ENCODE measurements around the gene ABCF1. TPM values are rescaled to one million over a fixed set of nuclear protein-coding genes. Genes with fewer than 3 reads are reported as not detected.

Gene ABCF1
- total and polyA plus RNA-seq, 2 of the 8 experiments (the other 6 are each of a cell fraction or from before 2014, with no cell fraction given) = 48.8 to 123 TPM

DNA sequence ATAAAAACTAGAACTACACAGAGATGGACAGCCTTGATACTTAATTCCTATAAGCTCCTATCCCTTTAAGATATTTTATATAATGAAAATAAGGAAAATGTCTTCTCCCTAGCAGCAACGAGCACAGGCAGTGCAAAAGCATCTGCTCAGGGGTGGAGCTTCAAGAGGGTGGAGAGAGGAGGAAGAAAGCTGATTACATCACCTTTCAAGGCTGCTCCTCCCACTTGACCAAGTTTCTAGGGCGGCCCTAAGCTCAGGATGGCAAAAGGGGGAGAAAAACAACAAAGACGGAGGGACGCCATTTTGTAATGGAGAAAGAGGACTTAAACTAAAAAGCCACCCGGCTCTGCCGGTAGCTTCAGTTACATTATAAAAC lies 43.6 kb downstream of the ABCF1 start:
- Histone ChIP-seq H4K5ac (ENCODE audit: insufficient read length, low read depth, low read length) (no peak overlapping the region), H4K8ac (ENCODE audit: extremely low read depth, insufficient read depth, low read length) (no peak overlapping the region), H3K56ac (replicated peaks; ENCODE audit: insufficient read length, low read depth, low read length) (no peak overlapping the region), H3K23ac (ENCODE audit: insufficient read length) (no peak overlapping the region), H3K4ac (replicated peaks; ENCODE audit: insufficient read length, low read depth, low read length) (no peak overlapping the region), H2BK120ac (replicated peaks; ENCODE audit: low read depth, low read length) (no peak overlapping the region), H2AFZ (ENCODE audit: low read length) (no peak overlapping the region), H4K91ac (replicated peaks; ENCODE audit: insufficient read length, low read length) (no peak overlapping the region), H3K4me2 (ENCODE audit: insufficient read depth in 1 of 2, low read depth in 2 of 2, low read length in 2 of 2) (peak overlapping the region; percentile 96 to 98), H2BK5ac (ENCODE audit: low read depth, low read length) (peak overlapping the region; percentile 53; the same call in 1 of the 2 replicates), H3K9me3 (ENCODE audit: insufficient read depth in 2 of 2, low read depth in 1 of 2, low read length in 1 of 2) (no peaks in the 10 kb centered on the region), H3K18ac (ENCODE audit: extremely low read depth, low read length) (no peak overlapping the region), H3K14ac (ENCODE audit: insufficient read length) (no peak overlapping the region), H2BK15ac (ENCODE audit: low read length) (no peak overlapping the region), H2AK5ac (ENCODE audit: low read depth, low read length) (0 out of 2 replicates have a peak overlapping the region, but pooled peaks have one; percentile 34), H3K4me1 (replicated peaks in 1 of 4; ENCODE audit: control insufficient read depth in 3 of 4, insufficient read depth in 4 of 4, low read length in 3 of 4) (peaks cover 0 to 6% (median 4%) of the 10 kb centered on the region in 4 experiments; a peak in 4 of 7 replicates), H2BK20ac (ENCODE audit: low read length) (no peak overlapping the region), H4K20me1 (replicated peaks in 1 of 2; ENCODE audit: control insufficient read depth in 1 of 2, insufficient read depth in 2 of 2, low read length in 2 of 2) (peaks cover 1 to 4% of the 10 kb centered on the region in 2 experiments), H3K27ac (ENCODE audit: low read depth, low read length) (peak overlapping the region; percentile 98), H3K9ac (replicated peaks in 1 of 4; ENCODE audit: extremely low read depth in 1 of 4, low read depth in 3 of 4, low read length in 3 of 4) (peak overlapping the region; percentile 99 to 100 (median 100); a peak in 6 of 7 replicates), H3K27me3 (replicated peaks in 1 of 4; ENCODE audit: control insufficient read depth in 3 of 4, extremely low read depth in 1 of 4, insufficient read depth in 3 of 4, low read length in 3 of 4) (no peaks in the 10 kb centered on the region), H3K4me3 (ENCODE audit: extremely low read depth in 1 of 4, insufficient read depth in 2 of 4, low read depth in 3 of 4, low read length in 4 of 4) (peak overlapping the region; percentile 90 to 97 (median 96)), H3K23me2 (ENCODE audit: low read depth, low read length) (peaks cover 14% of the 10 kb centered on the region), H2BK12ac (ENCODE audit: low read depth, low read length) (no peak overlapping the region; the same call in 1 of the 2 replicates), H3K79me2 (ENCODE audit: control insufficient read depth in 1 of 2, insufficient read depth in 2 of 2, low read length in 2 of 2) (peaks cover 4 to 71% of the 10 kb centered on the region in 2 experiments; a peak in 3 of 4 replicates), H3K36me3 (ENCODE audit: control insufficient read depth in 2 of 4, insufficient read depth in 4 of 4, low read length in 3 of 4) (peaks cover 6 to 47% (median 16%) of the 10 kb centered on the region in 4 experiments), H3K79me1 (ENCODE audit: low read depth, low read length) (peaks cover 11% of the 10 kb centered on the region; the same call in 1 of the 2 replicates)
- 8% methylated on average over 6 of the region's 6 CpGs; no CpG with 5 or more reads in 1 of the 2 experiments for WGBS, 2 experiments (ENCODE audit: extremely low coverage in 1 of 2, insufficient coverage in 1 of 2, insufficient read length in 1 of 2, insufficient replicate concordance in 2 of 2, low coverage in 1 of 2, low lambda C conversion rate in 2 of 2, missing lambda C conversion rate in 1 of 2)
- DNase-seq (ENCODE audit: low read depth in 1 of 2, low spot score in 2 of 2) (peak; percentile 68 to 86), FAIRE-seq (peak; percentile 48)
- ChIA-PET POLR2A (ENCODE audit: partially characterized antibody) (interaction anchor here (0.6 to 4.8 kb wide), 42 partner anchors 9 to 550 kb away, joined by 3 to 443 read pairs (median 6); partner anchors contain the start of genes ABCF1, ATAT1, C6orf136 and DHX16), CTCF (ENCODE audit: partially characterized antibody) (interaction anchor here (1.6 to 1.7 kb wide), 2 partner anchors 14 to 18 kb away, joined by 4 to 7 read pairs; no protein-coding TSS in a partner anchor)
- TF ChIP-seq CHD1 (IDR thresholded peaks at IDR 0.05; ENCODE audit: low read depth, low read length) (no peak), CEBPB (IDR thresholded peaks at IDR 0.05; ENCODE audit: low read depth, low read length) (peak; percentile 89), TAF1 (IDR thresholded peaks at IDR 0.05; ENCODE audit: low read depth, low read length) (peak; percentile 90), YY1 (IDR thresholded peaks at IDR 0.05; ENCODE audit: low read depth, low read length) (peak; percentile 96), NRF1 (IDR thresholded peaks at IDR 0.05; ENCODE audit: low read depth, low read length) (no peak), POLR2A (IDR thresholded peaks at IDR 0.05; ENCODE audit: control extremely low read depth in 1 of 2, low read depth in 2 of 2, low read length in 2 of 2) (peak; percentile 23 to 55; a peak in 2 of 3 replicates), SIN3A (conservative IDR thresholded peaks at IDR 0.05 in 1 of 2, IDR thresholded peaks at IDR 0.05 in 1 of 2; ENCODE audit: low read depth in 1 of 2, low read length in 2 of 2) (no peak), JUND (IDR thresholded peaks at IDR 0.05; ENCODE audit: low read length) (0 out of 2 replicates have a peak, but pooled peaks have one; percentile 70), BRCA1 (IDR thresholded peaks at IDR 0.05; ENCODE audit: low read depth, low read length) (no peak), CTBP2 (IDR thresholded peaks at IDR 0.05; ENCODE audit: borderline replicate concordance, insufficient read depth, insufficient read length, low read length) (no peak), GTF2F1 (IDR thresholded peaks at IDR 0.05; ENCODE audit: borderline replicate concordance, low read depth, low read length) (0 out of 2 replicates have a peak, but pooled peaks have one; percentile 41), FOSL1 (IDR thresholded peaks at IDR 0.05; ENCODE audit: insufficient read depth, low read depth, low read length) (no peak), TBP (IDR thresholded peaks at IDR 0.05; ENCODE audit: low read depth, low read length) (peak; percentile 67; the same call in 1 of the 2 replicates), SIX5 (IDR thresholded peaks at IDR 0.05; ENCODE audit: low read depth, low read length) (no peak)
